H9 (cell line): ENCODE results near the gene ATP6V0E1. TPM values are rescaled to one million over a fixed set of nuclear protein-coding genes. Genes with fewer than 3 reads are reported as not detected.

Experiments
- DNase-seq: peaks from one replicate; pipeline ENCODE4 v3.0.0-alpha.2; 2017
- H2AFZ ChIP-seq: one replicate; pipeline ENCODE4 v1.6.1; 2013; ENCODE audit warnings: mild to moderate bottlenecking, low read length, control low read depth, moderate library complexity
- H2AK5ac ChIP-seq: 2 replicates; pipeline ENCODE4 v1.6.1; 2013; ENCODE audit warnings: low read length, control low read depth, mixed read lengths; ENCODE audit not compliant: insufficient read length
- H2BK120ac ChIP-seq: one replicate; pipeline ENCODE4 v1.6.1; 2013; ENCODE audit warnings: low read depth, mild to moderate bottlenecking, low read length, control low read depth, inconsistent platforms; ENCODE audit not compliant: poor library complexity, severe bottlenecking
- H2BK12ac ChIP-seq: 2 replicates; pipeline ENCODE4 v1.6.1; 2013; ENCODE audit warnings: low read length, control low read depth, mixed read lengths, low read depth; ENCODE audit not compliant: insufficient read length
- H2BK15ac ChIP-seq: 2 replicates; pipeline ENCODE4 v1.6.1; 2013; ENCODE audit warnings: low read depth, low read length, control low read depth
- H2BK20ac ChIP-seq: one replicate; pipeline ENCODE4 v1.6.1; 2013; ENCODE audit warnings: low read depth, mild to moderate bottlenecking, low read length, control low read depth, inconsistent platforms; ENCODE audit not compliant: poor library complexity, severe bottlenecking
- H2BK5ac ChIP-seq: 2 replicates; pipeline ENCODE4 v1.6.1; 2013; ENCODE audit warnings: low read length, control low read depth, mixed read lengths; ENCODE audit not compliant: insufficient read length
- H3K14ac ChIP-seq: 2 replicates; pipeline ENCODE4 v1.6.1; 2013; ENCODE audit warnings: low read length, control low read depth; ENCODE audit not compliant: insufficient read depth
- H3K18ac ChIP-seq: 2 replicates; pipeline ENCODE4 v1.6.1; 2013; ENCODE audit warnings: low read depth, mild to moderate bottlenecking, mixed read lengths, low read length, control low read depth; ENCODE audit not compliant: insufficient read length
- H3K23ac ChIP-seq: 2 replicates; pipeline ENCODE4 v1.6.1; 2013; ENCODE audit warnings: low read length, control low read depth, mixed read lengths, low read depth; ENCODE audit not compliant: insufficient read length
- H3K23me2 ChIP-seq: 2 replicates; pipeline ENCODE4 v1.6.1; 2013; ENCODE audit warnings: low read depth, mild to moderate bottlenecking, mixed read lengths, low read length, control low read depth; ENCODE audit not compliant: insufficient read length, poor library complexity, severe bottlenecking
- H3K27ac ChIP-seq: 2 replicates; pipeline ENCODE4 v1.5.1; 2013; ENCODE audit warnings: low read length, control low read depth, mixed read lengths, low read depth; ENCODE audit not compliant: insufficient read length
- H3K27me3 ChIP-seq: 2 replicates; pipeline ENCODE4 v1.6.1; 2013; ENCODE audit warnings: low read length, control low read depth, inconsistent platforms; ENCODE audit not compliant: insufficient read depth
- H3K4ac ChIP-seq: 2 replicates; pipeline ENCODE4 v1.6.1; 2013; ENCODE audit warnings: low read depth, mild to moderate bottlenecking, control low read depth, inconsistent platforms, low read length, moderate library complexity
- H3K4me1 ChIP-seq: 2 replicates; pipeline ENCODE4 v1.6.1; 2013; ENCODE audit warnings: low read length, control low read depth, inconsistent platforms; ENCODE audit not compliant: insufficient read depth
- H3K4me2 ChIP-seq: 2 replicates; pipeline ENCODE4 v1.6.1; 2013; ENCODE audit warnings: low read length, control low read depth, mixed read lengths; ENCODE audit not compliant: insufficient read length, insufficient read depth
- H3K56ac ChIP-seq: 2 replicates; pipeline ENCODE4 v1.6.1; 2013; ENCODE audit warnings: low read depth, mild to moderate bottlenecking, mixed read lengths, low read length, control low read depth; ENCODE audit not compliant: insufficient read length
- H3K79me1 ChIP-seq: 2 replicates; pipeline ENCODE4 v1.6.1; 2013; ENCODE audit warnings: low read depth, mild to moderate bottlenecking, moderate library complexity, low read length, control low read depth, inconsistent platforms; ENCODE audit not compliant: insufficient read depth, poor library complexity, severe bottlenecking
- H3K79me2 ChIP-seq: 2 replicates; pipeline ENCODE4 v1.6.1; 2013; ENCODE audit warnings: low read length, control low read depth, inconsistent platforms; ENCODE audit not compliant: insufficient read depth
- H3K9ac ChIP-seq: 2 replicates; pipeline ENCODE4 v1.6.1; 2013; ENCODE audit warnings: low read length, control low read depth, mixed read lengths; ENCODE audit not compliant: insufficient read length; ENCODE audit errors: extremely low read depth
- H3K9me3 ChIP-seq: one replicate; pipeline ENCODE4 v1.6.1; 2013; ENCODE audit warnings: low read depth, low read length, inconsistent platforms; ENCODE audit not compliant: control insufficient read depth
- H3T11ph ChIP-seq: one replicate; pipeline ENCODE4 v1.6.1; 2013; ENCODE audit warnings: mild to moderate bottlenecking, low read length, control low read depth, inconsistent platforms
- H4K20me1 ChIP-seq: one replicate; pipeline ENCODE4 v1.6.1; 2013; ENCODE audit not compliant: control insufficient read depth, insufficient read length, insufficient read depth
- H4K5ac ChIP-seq: 2 replicates; pipeline ENCODE4 v1.6.1; 2013; ENCODE audit warnings: low read depth, mild to moderate bottlenecking, mixed read lengths, low read length, control low read depth; ENCODE audit not compliant: insufficient read length
- H4K8ac ChIP-seq: replicated peaks from 2 replicates; pipeline ENCODE4 v1.6.1; 2013; ENCODE audit warnings: low read length, control low read depth, mixed read lengths, low read depth; ENCODE audit not compliant: insufficient read length
- H4K91ac ChIP-seq: 2 replicates; pipeline ENCODE4 v1.6.1; 2013; ENCODE audit warnings: low read depth, mild to moderate bottlenecking, moderate library complexity, mixed read lengths, low read length, control low read depth; ENCODE audit not compliant: insufficient read length
- H3K27ac Mint-ChIP-seq, 3 experiments: 2 replicates in 2 of 3; 3 replicates in 1 of 3; pipeline ENCODE4 v1.8.0; 2020 to 2021; ENCODE audit warnings: mixed read lengths in 3 of 3, mild to moderate bottlenecking in 1 of 3, moderate library complexity in 1 of 3
- H3K27me3 Mint-ChIP-seq: 2 replicates; pipeline ENCODE4 v1.8.0; 2021; ENCODE audit warnings: low read depth, mild to moderate bottlenecking, moderate library complexity, mixed read lengths
- H3K36me3 Mint-ChIP-seq, 3 experiments: 2 replicates in 2 of 3; 3 replicates in 1 of 3; pipeline ENCODE4 v1.8.0; 2020 to 2021; ENCODE audit warnings: low read depth in 3 of 3, mixed read lengths in 3 of 3; ENCODE audit not compliant: insufficient read depth in 1 of 3
- H3K4me1 Mint-ChIP-seq, 2 experiments: 2 replicates each; pipeline ENCODE4 v1.8.0; 2020; ENCODE audit warnings: mixed read lengths in 2 of 2
- H3K4me3 Mint-ChIP-seq, 2 experiments: 2 replicates in 1 of 2; 3 replicates in 1 of 2; pipeline ENCODE4 v1.8.0; 2020 to 2021; ENCODE audit warnings: mild to moderate bottlenecking in 2 of 2, mixed read lengths in 2 of 2, moderate library complexity in 1 of 2
- H3K9me3 Mint-ChIP-seq, 2 experiments: 2 replicates in 1 of 2; 3 replicates in 1 of 2; pipeline ENCODE4 v1.8.0; 2020; ENCODE audit warnings: mild to moderate bottlenecking in 2 of 2, mixed read lengths in 2 of 2, moderate library complexity in 1 of 2
- WGBS: extraction: QIAGEN DNeasy Blood & Tissue Kit; methylation state at CpG from one replicate; pipeline ENCODE4 v1.1.7; 2013; ENCODE audit warnings: missing lambda C conversion rate, low lambda C conversion rate, mixed read lengths; ENCODE audit not compliant: insufficient read length; ENCODE audit errors: extremely low coverage; 5-methylcytosine and 5-hydroxymethylcytosine counted together
- total RNA-seq: library from RNA; stranded (reverse); gene quantifications from 2 replicates; pipeline ENCODE4 v1.2.1, GENCODE V29; 2021
- TF ChIP-seq, protein P1 (sequence below): fragments of 200-600 bp; sonication (generic); conservative IDR thresholded peaks from 3 replicates; pipeline ENCODE4 v1.8.0; 2021; ENCODE audit warnings: antibody characterized with exemption, mild to moderate bottlenecking

The ATP6V0E1 gene
- total RNA-seq, 1 experiment from 2014 or later = 101 TPM

DNA sequence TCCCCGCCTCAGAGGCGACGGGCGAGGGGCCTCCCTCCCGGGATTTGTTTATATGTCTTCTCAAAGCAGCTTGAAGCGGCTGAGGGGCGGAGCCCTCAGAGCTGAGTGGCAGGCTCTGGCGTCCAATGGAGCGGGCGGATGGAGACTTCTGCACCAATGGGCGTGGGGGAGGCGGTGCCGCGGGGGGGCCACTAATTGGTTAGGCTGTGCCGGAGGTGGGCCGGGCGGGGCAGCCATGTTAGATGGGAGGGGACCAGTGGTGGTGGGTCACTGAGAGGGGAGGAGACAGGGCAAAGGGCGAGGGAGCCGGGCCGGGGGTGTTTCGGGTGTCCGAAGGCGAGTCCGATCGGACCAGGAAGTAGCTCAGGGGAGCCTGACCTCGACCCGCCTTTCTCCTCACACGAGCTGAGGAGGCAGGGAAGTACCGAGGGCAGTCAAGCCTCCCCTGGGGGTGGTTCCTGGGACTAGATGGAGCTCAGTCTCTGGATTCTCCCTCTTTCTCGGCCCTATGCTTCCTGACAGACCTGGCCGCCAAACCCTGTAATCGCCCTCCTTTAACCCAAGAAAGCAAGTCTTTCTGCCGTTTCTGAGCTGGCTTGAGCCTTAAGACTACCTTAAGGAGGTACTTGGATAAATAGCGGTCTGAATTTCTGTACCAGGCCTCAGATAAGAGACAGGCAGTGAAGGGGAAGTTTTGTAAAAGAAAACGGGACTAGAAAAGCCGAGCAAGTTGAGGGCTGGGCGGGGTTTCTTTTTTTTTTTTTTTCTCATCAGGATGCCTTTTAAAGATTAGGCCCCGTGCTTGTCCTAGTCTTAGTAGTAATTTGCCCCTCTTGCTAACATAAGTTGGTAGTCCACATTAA is 73.7 kb downstream of the ATP6V0E1 start:
- peaks cover 4% of the 10 kb centered on the region for H3K23me2 ChIP-seq
- no peak overlapping the region for H4K8ac ChIP-seq
- Mint-ChIP-seq H3K4me3 (peak overlapping the region; percentile 88 to 94), H3K4me1 (peaks cover 13 to 22% of the 10 kb centered on the region in 2 experiments), H3K27me3 (no peaks in the 10 kb centered on the region), H3K9me3 (no peaks in the 10 kb centered on the region), H3K36me3 (no peaks in the 10 kb centered on the region), H3K27ac (peak overlapping the region; percentile 96 to 98 (median 98))
- H3K9me3 ChIP-seq = no peaks in the 10 kb centered on the region
- no peaks in the 10 kb centered on the region for H3K79me1 ChIP-seq
- no peak overlapping the region for H2AK5ac ChIP-seq
- TF ChIP-seq, protein P1, sequence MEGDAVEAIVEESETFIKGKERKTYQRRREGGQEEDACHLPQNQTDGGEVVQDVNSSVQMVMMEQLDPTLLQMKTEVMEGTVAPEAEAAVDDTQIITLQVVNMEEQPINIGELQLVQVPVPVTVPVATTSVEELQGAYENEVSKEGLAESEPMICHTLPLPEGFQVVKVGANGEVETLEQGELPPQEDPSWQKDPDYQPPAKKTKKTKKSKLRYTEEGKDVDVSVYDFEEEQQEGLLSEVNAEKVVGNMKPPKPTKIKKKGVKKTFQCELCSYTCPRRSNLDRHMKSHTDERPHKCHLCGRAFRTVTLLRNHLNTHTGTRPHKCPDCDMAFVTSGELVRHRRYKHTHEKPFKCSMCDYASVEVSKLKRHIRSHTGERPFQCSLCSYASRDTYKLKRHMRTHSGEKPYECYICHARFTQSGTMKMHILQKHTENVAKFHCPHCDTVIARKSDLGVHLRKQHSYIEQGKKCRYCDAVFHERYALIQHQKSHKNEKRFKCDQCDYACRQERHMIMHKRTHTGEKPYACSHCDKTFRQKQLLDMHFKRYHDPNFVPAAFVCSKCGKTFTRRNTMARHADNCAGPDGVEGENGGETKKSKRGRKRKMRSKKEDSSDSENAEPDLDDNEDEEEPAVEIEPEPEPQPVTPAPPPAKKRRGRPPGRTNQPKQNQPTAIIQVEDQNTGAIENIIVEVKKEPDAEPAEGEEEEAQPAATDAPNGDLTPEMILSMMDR = 0 out of 3 replicates have a peak, but pooled peaks have one; percentile 11
- H3T11ph ChIP-seq = no peak overlapping the region
- no peak overlapping the region for H3K14ac ChIP-seq
- H2BK12ac ChIP-seq = no peak overlapping the region
- H3K4me1 ChIP-seq = no peaks in the 10 kb centered on the region; the same call in 1 of the 2 replicates
- H2BK15ac ChIP-seq = no peak overlapping the region
- no peak overlapping the region for H4K91ac ChIP-seq
- H3K56ac ChIP-seq = no peak overlapping the region
- H3K27ac ChIP-seq = no peak overlapping the region
- H2BK20ac ChIP-seq = no peak overlapping the region
- H3K18ac ChIP-seq = no peak overlapping the region
- no peak overlapping the region for H4K5ac ChIP-seq
- no peak overlapping the region for H3K4ac ChIP-seq
- DNase-seq = peak; percentile 99
- no peaks in the 10 kb centered on the region for H3K79me2 ChIP-seq
- H3K4me2 ChIP-seq = peak overlapping the region; percentile 98
- no peak overlapping the region for H2BK5ac ChIP-seq
- no peak overlapping the region for H3K23ac ChIP-seq
- H3K27me3 ChIP-seq = no peaks in the 10 kb centered on the region
- peak overlapping the region; percentile 62 for H3K9ac ChIP-seq
- no CpG with 5 or more reads among the region's 38 CpGs for WGBS
- H2AFZ ChIP-seq = no peak overlapping the region
- no peaks in the 10 kb centered on the region for H4K20me1 ChIP-seq
- no peak overlapping the region for H2BK120ac ChIP-seq
